Astrocyte (in vitro differentiated cells and primary cell): ENCODE data around the gene WNT3A. TPM values are rescaled to one million over a fixed set of nuclear protein-coding genes. Genes with fewer than 3 reads are reported as not detected.

Experiments
- DNase-seq: peaks from one replicate; pipeline ENCODE4 v3.0.0-alpha.2; 2010; ENCODE audit warnings: low read depth
- FAIRE-seq: peaks from 2 replicates; lab custom pipeline; 2011; peaks lifted over from hg19 to GRCh38; lab: Jason Lieb, UNC
- H2AFZ ChIP-seq: 2 replicates; pipeline ENCODE4 v1.6.0; 2012; ENCODE audit warnings: low read depth, low read length, inconsistent platforms
- H3K27ac ChIP-seq: 2 replicates; pipeline ENCODE4 v1.5.1; 2011; ENCODE audit warnings: low read depth, low read length, inconsistent platforms
- H3K27me3 ChIP-seq: 2 replicates; pipeline ENCODE4 v1.6.0; 2011; ENCODE audit warnings: low read length, inconsistent platforms; ENCODE audit not compliant: insufficient read depth
- H3K36me3 ChIP-seq: 2 replicates; pipeline ENCODE4 v1.5.1; 2011; ENCODE audit warnings: low read length, inconsistent platforms; ENCODE audit not compliant: insufficient read depth
- H3K4me1 ChIP-seq: 2 replicates; pipeline ENCODE4 v1.5.1; 2011; ENCODE audit warnings: low read length, inconsistent platforms; ENCODE audit not compliant: insufficient read depth
- H3K4me2 ChIP-seq: 2 replicates; pipeline ENCODE4 v1.6.0; 2012; ENCODE audit warnings: low read length, inconsistent platforms
- H3K4me3 ChIP-seq: 2 replicates; pipeline ENCODE4 v1.5.1; 2011; ENCODE audit warnings: low read depth, mild to moderate bottlenecking, low read length, inconsistent platforms; ENCODE audit not compliant: insufficient read depth
- H3K79me2 ChIP-seq: 2 replicates; pipeline ENCODE4 v1.6.0; 2012; ENCODE audit warnings: mild to moderate bottlenecking, low read length, inconsistent platforms; ENCODE audit not compliant: insufficient read depth
- H3K9ac ChIP-seq: 2 replicates; pipeline ENCODE4 v1.6.0; 2012; ENCODE audit warnings: mild to moderate bottlenecking, low read length, inconsistent platforms
- H3K9me3 ChIP-seq: 2 replicates; pipeline ENCODE4 v1.5.1; 2012; ENCODE audit warnings: low read depth, mild to moderate bottlenecking, low read length, inconsistent platforms; ENCODE audit not compliant: insufficient read depth
- H4K20me1 ChIP-seq: 2 replicates; pipeline ENCODE4 v1.6.0; 2012; ENCODE audit warnings: low read length, inconsistent platforms; ENCODE audit not compliant: insufficient read depth
- H3K27ac Mint-ChIP-seq: one replicate; pipeline ENCODE4 v1.8.0; 2021; ENCODE audit warnings: mild to moderate bottlenecking, mixed read lengths; ENCODE audit not compliant: unreplicated experiment
- H3K27me3 Mint-ChIP-seq: one replicate; pipeline ENCODE4 v1.8.0; 2021; ENCODE audit warnings: low read depth, mixed read lengths; ENCODE audit not compliant: unreplicated experiment
- H3K36me3 Mint-ChIP-seq: one replicate; pipeline ENCODE4 v1.8.0; 2021; ENCODE audit warnings: low read depth, mixed read lengths; ENCODE audit not compliant: unreplicated experiment
- H3K4me1 Mint-ChIP-seq: one replicate; pipeline ENCODE4 v1.8.0; 2021; ENCODE audit warnings: low read depth, mixed read lengths; ENCODE audit not compliant: unreplicated experiment
- H3K4me3 Mint-ChIP-seq: one replicate; pipeline ENCODE4 v1.8.0; 2021; ENCODE audit warnings: mild to moderate bottlenecking, moderate library complexity, mixed read lengths; ENCODE audit not compliant: unreplicated experiment
- H3K9me3 Mint-ChIP-seq: one replicate; pipeline ENCODE4 v1.8.0; 2021; ENCODE audit warnings: mild to moderate bottlenecking, mixed read lengths; ENCODE audit not compliant: unreplicated experiment
- EZH2 ChIP-seq: IDR thresholded peaks from 2 replicates; pipeline ENCODE4 v1.6.1; 2012; ENCODE audit warnings: mild to moderate bottlenecking, low read length, inconsistent platforms; ENCODE audit not compliant: insufficient read depth
- total RNA-seq: library from RNA; stranded (reverse); gene quantifications from 2 replicates; pipeline ENCODE4 v1.2.1, GENCODE V29; 2021
- TF ChIP-seq, protein P1 (sequence below): IDR thresholded peaks from 2 replicates; pipeline ENCODE4 v1.5.1; 2011; ENCODE audit warnings: low read depth, mild to moderate bottlenecking, inconsistent platforms, low read length, moderate library complexity; ENCODE audit not compliant: insufficient read depth

Gene WNT3A
- total RNA-seq, 1 donor from 2014 or later = not detected

DNA sequence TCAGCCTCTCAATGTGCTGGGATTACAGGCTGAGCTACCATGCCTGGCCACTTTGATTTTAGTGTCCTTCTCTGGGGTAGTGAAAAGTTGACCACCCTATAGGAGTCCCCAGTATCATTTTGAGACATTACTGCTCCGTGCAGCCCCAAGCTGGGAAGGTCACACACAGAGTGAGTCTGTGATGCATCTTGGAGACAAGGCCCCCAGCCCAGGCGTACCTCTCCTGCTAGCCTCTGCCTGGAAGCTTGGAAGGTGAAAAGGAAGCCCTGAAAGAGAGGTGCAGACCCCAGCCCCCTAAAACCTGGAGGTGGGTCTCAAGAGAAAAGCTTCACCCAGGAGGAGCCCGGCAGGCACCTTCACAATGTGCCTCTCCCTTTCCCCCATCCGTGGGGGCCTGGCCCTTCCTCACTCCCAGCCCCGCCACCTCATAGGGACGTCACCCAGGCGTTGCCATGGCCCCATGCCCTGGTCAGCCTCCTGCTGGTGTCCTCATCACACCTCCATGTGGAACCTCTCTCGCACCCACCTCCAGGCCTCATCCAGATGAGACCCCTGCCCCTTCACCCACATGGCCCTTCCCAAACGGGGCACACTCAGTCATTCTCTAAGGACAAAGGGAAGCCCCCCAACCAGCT, 70.1 kb downstream of the WNT3A start:
- FAIRE-seq = no peak

DNA sequence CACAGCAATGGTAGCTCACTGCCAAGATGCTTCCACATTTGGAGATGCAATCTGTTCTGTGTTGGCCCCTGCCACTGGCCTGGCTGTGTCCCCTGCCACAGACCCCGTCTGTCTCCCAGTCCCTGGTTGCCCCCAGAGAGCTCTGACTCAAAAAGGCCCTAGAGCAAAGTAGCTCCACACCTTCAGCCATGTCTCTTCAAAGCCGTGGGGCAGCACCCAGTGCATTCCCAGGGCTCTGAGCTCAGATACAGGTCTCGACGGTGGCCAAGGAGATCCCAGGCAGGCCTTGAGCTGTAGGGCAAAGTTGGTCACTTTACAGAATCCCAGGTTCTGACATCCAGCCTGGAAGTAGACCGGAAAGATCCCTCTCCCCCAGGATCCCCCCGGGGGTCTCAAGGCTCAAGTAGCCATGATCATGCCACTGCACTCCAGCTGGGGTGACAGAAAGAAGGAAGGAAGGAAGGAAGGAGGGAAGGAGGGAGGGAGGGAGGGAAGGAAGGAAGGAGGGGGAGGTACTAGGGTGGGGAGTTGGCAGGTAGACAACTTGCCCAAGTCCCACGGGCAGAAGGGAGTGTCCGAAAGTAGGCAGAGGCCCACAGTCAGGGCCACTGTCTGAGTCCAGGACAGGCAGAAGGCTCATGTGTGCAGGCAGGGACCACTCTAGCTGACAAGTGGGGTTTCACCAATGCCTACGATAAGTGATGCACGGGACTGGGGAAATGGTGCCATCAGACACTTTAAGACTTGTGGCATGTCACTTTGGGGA, 71.0 kb downstream of the WNT3A start:
- no peak for TF ChIP-seq EZH2
- TF ChIP-seq, protein P1, sequence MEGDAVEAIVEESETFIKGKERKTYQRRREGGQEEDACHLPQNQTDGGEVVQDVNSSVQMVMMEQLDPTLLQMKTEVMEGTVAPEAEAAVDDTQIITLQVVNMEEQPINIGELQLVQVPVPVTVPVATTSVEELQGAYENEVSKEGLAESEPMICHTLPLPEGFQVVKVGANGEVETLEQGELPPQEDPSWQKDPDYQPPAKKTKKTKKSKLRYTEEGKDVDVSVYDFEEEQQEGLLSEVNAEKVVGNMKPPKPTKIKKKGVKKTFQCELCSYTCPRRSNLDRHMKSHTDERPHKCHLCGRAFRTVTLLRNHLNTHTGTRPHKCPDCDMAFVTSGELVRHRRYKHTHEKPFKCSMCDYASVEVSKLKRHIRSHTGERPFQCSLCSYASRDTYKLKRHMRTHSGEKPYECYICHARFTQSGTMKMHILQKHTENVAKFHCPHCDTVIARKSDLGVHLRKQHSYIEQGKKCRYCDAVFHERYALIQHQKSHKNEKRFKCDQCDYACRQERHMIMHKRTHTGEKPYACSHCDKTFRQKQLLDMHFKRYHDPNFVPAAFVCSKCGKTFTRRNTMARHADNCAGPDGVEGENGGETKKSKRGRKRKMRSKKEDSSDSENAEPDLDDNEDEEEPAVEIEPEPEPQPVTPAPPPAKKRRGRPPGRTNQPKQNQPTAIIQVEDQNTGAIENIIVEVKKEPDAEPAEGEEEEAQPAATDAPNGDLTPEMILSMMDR = no peak
- DNase-seq = no peak
- no peak for FAIRE-seq
- Mint-ChIP-seq H3K4me1 (no peaks in the 10 kb centered on the region), H3K4me3 (no peak overlapping the region), H3K27ac (no peak overlapping the region), H3K27me3 (peaks cover 34% of the 10 kb centered on the region), H3K9me3 (peaks cover 4% of the 10 kb centered on the region), H3K36me3 (no peaks in the 10 kb centered on the region)
- peaks cover 43% of the 10 kb centered on the region for H4K20me1 ChIP-seq
- peaks cover 9% of the 10 kb centered on the region for H3K4me1 ChIP-seq
- H3K9ac ChIP-seq = no peak overlapping the region
- no peak overlapping the region for H3K4me3 ChIP-seq
- H2AFZ ChIP-seq = no peak overlapping the region
- H3K27ac ChIP-seq = no peak overlapping the region
- no peaks in the 10 kb centered on the region for H3K9me3 ChIP-seq
- H3K36me3 ChIP-seq = no peaks in the 10 kb centered on the region
- no peak overlapping the region for H3K4me2 ChIP-seq
- no peaks in the 10 kb centered on the region for H3K27me3 ChIP-seq
- peaks cover 24% of the 10 kb centered on the region for H3K79me2 ChIP-seq

More for the DNA sequence above, 70.1 kb downstream of the WNT3A start:
- Histone ChIP-seq H3K9ac (no peak overlapping the region), H3K4me3 (no peak overlapping the region), H3K79me2 (peaks cover 16% of the 10 kb centered on the region), H3K4me1 (peaks cover 6% of the 10 kb centered on the region), H3K27ac (no peak overlapping the region), H3K36me3 (no peaks in the 10 kb centered on the region), H3K4me2 (no peak overlapping the region), H3K27me3 (no peaks in the 10 kb centered on the region), H3K9me3 (no peaks in the 10 kb centered on the region), H4K20me1 (peaks cover 43% of the 10 kb centered on the region), H2AFZ (no peak overlapping the region)
- Mint-ChIP-seq H3K27ac (no peak overlapping the region), H3K4me3 (no peak overlapping the region), H3K27me3 (peaks cover 41% of the 10 kb centered on the region), H3K4me1 (no peaks in the 10 kb centered on the region), H3K9me3 (peaks cover 4% of the 10 kb centered on the region), H3K36me3 (no peaks in the 10 kb centered on the region)
- TF ChIP-seq, protein P1 = no peak
- TF ChIP-seq EZH2 = no peak
- no peak for DNase-seq
